Lung (tissue), 12 donors: ENCODE results near the gene ATP7B. TPM values are rescaled to one million over a fixed set of nuclear protein-coding genes. Genes with fewer than 3 reads are reported as not detected.

Source experiments
- ATAC-seq: fragments of 200-7000 bp; cut with Tn5 transposase; one replicate; pipeline ENCODE4 v1.9.1; 2020; ENCODE audit warnings: moderate number of reproducible peaks; ENCODE audit not compliant: insufficient read depth, low FRiP score
- DNase-seq, 3 donors: peaks; one replicate each; pipeline ENCODE4 v3.0.0-alpha.2; 2013 to 2017
- H3K27ac ChIP-seq, 2 donors: one replicate each; pipeline ENCODE4 v1.5.1; 2013; ENCODE audit warnings: mild to moderate bottlenecking in 2 of 2, moderate library complexity in 2 of 2, control low read depth in 1 of 2, inconsistent platforms in 1 of 2, low read depth in 1 of 2, low read length in 1 of 2
- H3K27me3 ChIP-seq, 3 donors: one replicate each; pipeline ENCODE4 v1.5.1; 2013; ENCODE audit warnings: low read length in 2 of 3; ENCODE audit not compliant: control insufficient read depth in 3 of 3, insufficient read depth in 3 of 3
- H3K36me3 ChIP-seq, 4 donors: one replicate each; pipeline ENCODE4 v1.5.1; 2013; ENCODE audit warnings: low read length in 4 of 4, mild to moderate bottlenecking in 1 of 4, moderate library complexity in 1 of 4; ENCODE audit not compliant: control insufficient read depth in 4 of 4, insufficient read depth in 4 of 4
- H3K4me1 ChIP-seq, 5 donors: one replicate each; pipeline ENCODE4 v1.5.1; 2013; ENCODE audit warnings: low read length in 5 of 5, mild to moderate bottlenecking in 2 of 5, moderate library complexity in 1 of 5; ENCODE audit not compliant: control insufficient read depth in 5 of 5, insufficient read depth in 5 of 5
- H3K4me3 ChIP-seq: one replicate; pipeline ENCODE4 v1.5.1; 2013; ENCODE audit warnings: mild to moderate bottlenecking, control low read depth, moderate library complexity
- H3K9ac ChIP-seq, 2 donors: one replicate each; pipeline ENCODE4 v1.5.1; 2013; ENCODE audit warnings: low read length in 2 of 2, control low read depth in 1 of 2; ENCODE audit not compliant: insufficient read depth in 1 of 2
- H3K9me3 ChIP-seq, 4 donors: one replicate each; pipeline ENCODE4 v1.5.1; 2013; ENCODE audit warnings: low read length in 3 of 4, mild to moderate bottlenecking in 1 of 4, moderate library complexity in 1 of 4; ENCODE audit not compliant: control insufficient read depth in 4 of 4, insufficient read depth in 3 of 4
- WGBS, 2 donors: extraction: QIAGEN DNeasy Blood & Tissue Kit; methylation state at CpG; one replicate each; pipeline ENCODE4 v1.1.7; 2013; 5-methylcytosine and 5-hydroxymethylcytosine counted together
- polyA plus RNA-seq, 2 donors: library from polyadenylated mRNA; stranded (reverse); fragments of 200-250 nt; gene quantifications; one replicate each; pipeline ENCODE4 v1.2.1, GENCODE V29; 2013
- total RNA-seq, 2 donors: library from RNA; depleted of rRNA in 1 of 2; stranded (reverse); fragments of >200 nt in 1 of 2; gene quantifications; one replicate each; pipeline ENCODE4 v1.2.1, GENCODE V29; 2014 to 2021
- TF ChIP-seq, protein P1 (sequence below): IDR thresholded peaks from 2 replicates; pipeline ENCODE4 v1.5.1; 2012; ENCODE audit warnings: mild to moderate bottlenecking; ENCODE audit errors: control extremely low read depth, extremely low read depth
- donor health status: control.
- donor health status: control.
- donor health status: Bipolar disorder and iron deficiency.
- donor health status: healthy.
- donor health status: DM: yes; HTN: yes; CAD: no.

The ATP7B gene
- total and polyA plus RNA-seq, 4 donors = 1.4 to 10.2 (median 4.4) TPM

GRCh38 chr13:51887468-51887867, 123.8 kb downstream of the ATP7B start:
- H3K27me3 ChIP-seq = no peaks in the 10 kb centered on the region
- 86 to 90% methylated on average over 2 of the region's 2 CpGs for WGBS, 2 donors
- H3K27ac ChIP-seq = no peak overlapping the region
- H3K9me3 ChIP-seq = peaks cover 0 to 9% (median under 1%) of the 10 kb centered on the region in 4 donors
- no peaks in the 10 kb centered on the region for H3K4me1 ChIP-seq
- ATAC-seq (no peak), DNase-seq (no peak)
- H3K4me3 ChIP-seq = no peak overlapping the region
- no peak overlapping the region for H3K9ac ChIP-seq
- H3K36me3 ChIP-seq = peaks cover 0 to 2% (median 0%) of the 10 kb centered on the region in 4 donors
- TF ChIP-seq, protein P1, sequence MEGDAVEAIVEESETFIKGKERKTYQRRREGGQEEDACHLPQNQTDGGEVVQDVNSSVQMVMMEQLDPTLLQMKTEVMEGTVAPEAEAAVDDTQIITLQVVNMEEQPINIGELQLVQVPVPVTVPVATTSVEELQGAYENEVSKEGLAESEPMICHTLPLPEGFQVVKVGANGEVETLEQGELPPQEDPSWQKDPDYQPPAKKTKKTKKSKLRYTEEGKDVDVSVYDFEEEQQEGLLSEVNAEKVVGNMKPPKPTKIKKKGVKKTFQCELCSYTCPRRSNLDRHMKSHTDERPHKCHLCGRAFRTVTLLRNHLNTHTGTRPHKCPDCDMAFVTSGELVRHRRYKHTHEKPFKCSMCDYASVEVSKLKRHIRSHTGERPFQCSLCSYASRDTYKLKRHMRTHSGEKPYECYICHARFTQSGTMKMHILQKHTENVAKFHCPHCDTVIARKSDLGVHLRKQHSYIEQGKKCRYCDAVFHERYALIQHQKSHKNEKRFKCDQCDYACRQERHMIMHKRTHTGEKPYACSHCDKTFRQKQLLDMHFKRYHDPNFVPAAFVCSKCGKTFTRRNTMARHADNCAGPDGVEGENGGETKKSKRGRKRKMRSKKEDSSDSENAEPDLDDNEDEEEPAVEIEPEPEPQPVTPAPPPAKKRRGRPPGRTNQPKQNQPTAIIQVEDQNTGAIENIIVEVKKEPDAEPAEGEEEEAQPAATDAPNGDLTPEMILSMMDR = no peak

GRCh38 chr13:51885651-51886050, 125.6 kb downstream of the ATP7B start:
- H3K4me3 ChIP-seq = no peak overlapping the region
- TF ChIP-seq, protein P1 = no peak
- ATAC-seq (no peak), DNase-seq (no peak)
- H3K36me3 ChIP-seq = peaks cover 0 to 2% (median 0%) of the 10 kb centered on the region in 4 donors
- H3K27ac ChIP-seq = no peak overlapping the region
- 90 to 91% methylated on average over 2 of the region's 2 CpGs for WGBS, 2 donors
- no peak overlapping the region for H3K9ac ChIP-seq
- H3K9me3 ChIP-seq = peaks cover 0 to 12% (median 6%) of the 10 kb centered on the region in 4 donors
- no peaks in the 10 kb centered on the region for H3K27me3 ChIP-seq
- H3K4me1 ChIP-seq = no peaks in the 10 kb centered on the region

DNA sequence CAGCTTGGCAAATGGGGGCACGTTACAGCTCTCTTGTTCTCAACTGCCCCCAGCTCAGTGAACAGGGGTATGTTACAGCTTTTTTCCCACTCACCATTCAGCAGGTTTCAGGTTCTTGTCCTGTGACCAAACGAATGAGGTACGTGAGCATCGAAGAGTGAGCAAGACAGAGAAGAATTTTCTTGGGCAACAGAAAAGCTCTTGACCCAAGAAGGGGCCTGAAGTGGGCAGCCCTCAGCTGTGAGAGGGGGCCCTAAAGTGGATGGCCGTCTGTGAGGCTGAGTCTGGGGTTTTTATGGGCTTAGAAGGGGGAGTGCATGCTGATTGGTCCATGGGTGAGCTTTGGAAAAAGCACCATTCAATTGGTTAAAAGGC, 128.0 kb downstream of the ATP7B start:
- ATAC-seq = no peak
- TF ChIP-seq, protein P1 = no peak
- WGBS, 2 donors = 72 to 77% methylated on average over 5 of the region's 5 CpGs

More for the DNA sequence above, 128.0 kb downstream of the ATP7B start:
- H3K36me3 ChIP-seq = peaks cover 0 to 2% (median 0%) of the 10 kb centered on the region in 4 donors
- H3K27ac ChIP-seq = no peak overlapping the region
- no peaks in the 10 kb centered on the region for H3K27me3 ChIP-seq
- H3K4me3 ChIP-seq = no peak overlapping the region
- no peaks in the 10 kb centered on the region for H3K4me1 ChIP-seq
- no peak overlapping the region for H3K9ac ChIP-seq
- no peak for DNase-seq
- peaks cover 0 to 12% (median 5%) of the 10 kb centered on the region in 4 donors for H3K9me3 ChIP-seq

Other genes starting within 250 kb of the ATP7B start
- 10 to 100 TPM in 1 of 2 donors, 1 to 10 TPM in 1; 8.5 to 14.1 TPM for gene DHRS12, start 207.3 kb downstream of the ATP7B start, total RNA-seq
- gene DHRS12, start 207.3 kb downstream of the ATP7B start, polyA plus RNA-seq = 10 to 100 TPM in 1 of 2 donors, 1 to 10 TPM in 1; 9.8 to 17.9 TPM
- under 1 TPM; 0.09 to 0.55 TPM for gene TMEM272, start 166.3 kb downstream of the ATP7B start, total RNA-seq
- gene TMEM272, start 166.3 kb downstream of the ATP7B start, polyA plus RNA-seq = under 1 TPM; 0.08 to 0.09 TPM
- not detected for gene CCDC70, start 149.5 kb downstream of the ATP7B start, total RNA-seq
- gene CCDC70, start 149.5 kb downstream of the ATP7B start, polyA plus RNA-seq = not detected
- gene ALG11, start 948 bp upstream of the ATP7B start, total RNA-seq = 10 to 100 TPM; 24.4 to 31.3 TPM
- 1 to 10 TPM; 5.3 to 8.7 TPM for gene ALG11, start 948 bp upstream of the ATP7B start, polyA plus RNA-seq
- gene UTP14C, start 13.2 kb upstream of the ATP7B start, total RNA-seq = 10 to 100 TPM; 14.8 to 26.8 TPM
- gene UTP14C, start 13.2 kb upstream of the ATP7B start, polyA plus RNA-seq = 1 to 10 TPM; 2.8 to 8.2 TPM
- 10 to 100 TPM in 1 of 2 donors, 1 to 10 TPM in 1; 9.7 to 13.3 TPM for gene NEK5, start 117.6 kb upstream of the ATP7B start, total RNA-seq
- 1 to 10 TPM; 2.1 to 2.5 TPM for gene NEK5, start 117.6 kb upstream of the ATP7B start, polyA plus RNA-seq
- 10 to 100 TPM; 14.2 to 30.9 TPM for gene NEK3, start 148.1 kb upstream of the ATP7B start, total RNA-seq
- gene NEK3, start 148.1 kb upstream of the ATP7B start, polyA plus RNA-seq = 10 to 100 TPM in 1 of 2 donors, 1 to 10 TPM in 1; 6.0 to 25.7 TPM